Measurements from ENCODE around the gene TTC21A. TPM values are rescaled to one million over a fixed set of nuclear protein-coding genes. Genes with fewer than 3 reads are reported as not detected.

Gene TTC21A
- total RNA-seq, 1 experiment from 2014 or later: 5.6 TPM

- no peaks in the 10 kb centered on the region for H3K36me3 ChIP-seq (ENCODE audit: control insufficient read depth in 1 of 2, insufficient read depth in 2 of 2, low read length in 2 of 2)
- RAD21 ChIA-PET (ENCODE audit: low non-redundant PET in 1 of 2, low total read pairs in 2 of 2, uncharacterized antibody in 2 of 2, unreplicated experiment in 2 of 2): no interaction called here
- DNase-seq (ENCODE audit: low read depth, low spot score) (no peak), ATAC-seq (no peak)
- no peak overlapping the region for H3K4me3 ChIP-seq (replicated peaks in 1 of 2; ENCODE audit: low read depth in 1 of 2, low read length in 2 of 2)
- H3K4me1 ChIP-seq (ENCODE audit: control insufficient read depth in 1 of 2, insufficient read depth in 2 of 2, low read length in 2 of 2): peaks cover 10 to 16% of the 10 kb centered on the region in 2 experiments
- H2AFZ ChIP-seq (ENCODE audit: low read depth, low read length, poor library complexity, severe bottlenecking): no peak overlapping the region
- no peaks in the 10 kb centered on the region for H4K20me1 ChIP-seq (ENCODE audit: insufficient read depth)
- no peak for TF ChIP-seq CEBPB (IDR thresholded peaks at IDR 0.05; ENCODE audit: low read depth)
- no peak for TF ChIP-seq ZNF274 (IDR thresholded peaks at IDR 0.05; ENCODE audit: low read depth, low read length)
- no peak for TF ChIP-seq POLR2AphosphoS5 (IDR thresholded peaks at IDR 0.05; ENCODE audit: low read depth, low read length)
- TF ChIP-seq ZFX (IDR thresholded peaks at IDR 0.05): no peak
- TF ChIP-seq JUND (IDR thresholded peaks at IDR 0.05): no peak
- no peak for TF ChIP-seq SRF (IDR thresholded peaks at IDR 0.05; ENCODE audit: low read depth)
- no peak for TF ChIP-seq EZH2phosphoT487 (IDR thresholded peaks at IDR 0.05; ENCODE audit: borderline replicate concordance)
- no peak for TF ChIP-seq SP1 (IDR thresholded peaks at IDR 0.05; ENCODE audit: low read depth)
- TF ChIP-seq ELF1 (IDR thresholded peaks at IDR 0.05; ENCODE audit: borderline replicate concordance, low read depth): no peak
- no peak for TF ChIP-seq FOSL1 (IDR thresholded peaks at IDR 0.05; ENCODE audit: low read depth)
- no peak for TF ChIP-seq EGR1 (IDR thresholded peaks at IDR 0.05; ENCODE audit: low read depth)
- no peak for TF ChIP-seq POLR2A (IDR thresholded peaks at IDR 0.05; ENCODE audit: borderline replicate concordance, extremely low read depth, insufficient read depth, insufficient read length)
- TF ChIP-seq TCF7L2 (IDR thresholded peaks at IDR 0.05; ENCODE audit: borderline replicate concordance, extremely low read depth, insufficient read depth, insufficient read length): no peak
- TF ChIP-seq SIN3A (IDR thresholded peaks at IDR 0.05; ENCODE audit: low read depth): no peak
- no peak for TF ChIP-seq CBX3 (IDR thresholded peaks at IDR 0.05; ENCODE audit: low read depth)
- TF ChIP-seq REST (IDR thresholded peaks at IDR 0.05; ENCODE audit: low read depth): no peak
- TF ChIP-seq RAD21 (IDR thresholded peaks at IDR 0.05; ENCODE audit: low read depth): no peak
- TF ChIP-seq ATF3 (IDR thresholded peaks at IDR 0.05): no peak
- no peak overlapping the region for H3K4me2 ChIP-seq (ENCODE audit: low read length)
- BruUV-seq (replicated peaks): no TSS peak
- H3K27me3 ChIP-seq (ENCODE audit: insufficient read depth, low read length): no peaks in the 10 kb centered on the region
- POLR2A ChIA-PET: interaction anchor here (1.2 kb wide), 1 partner anchor 20 kb away, joined by 3 read pairs; no protein-coding TSS in a partner anchor
- intact Hi-C loops (cut with micrococcal nuclease): no loop called here
- H3K9ac ChIP-seq (ENCODE audit: low read length): no peak overlapping the region
- CTCF ChIA-PET: no interaction called here
- no peak overlapping the region for H3K27ac ChIP-seq (ENCODE audit: low read depth, low read length)
- no peaks in the 10 kb centered on the region for H3K9me2 ChIP-seq (ENCODE audit: insufficient read depth)
- H3K9me3 ChIP-seq (ENCODE audit: control insufficient read depth in 1 of 2, insufficient read depth in 1 of 2, low read depth in 1 of 2, low read length in 2 of 2): no peaks in the 10 kb centered on the region
- peaks cover 2% of the 10 kb centered on the region; the same call in 1 of the 2 replicates for H3K79me2 ChIP-seq (ENCODE audit: insufficient read depth, low read length)
Observed at GRCh38 chr3:39157359-39157758, 49.9 kb downstream of the TTC21A start.

Data from HCT116 (cell line).